Neural progenitor cell (in vitro differentiated cells): ENCODE results near the gene FCMR.

Experiments
- EZH2 ChIP-seq: fragments of 200-600 bp; sonication (generic); IDR thresholded peaks from 2 replicates; pipeline ENCODE4 v1.6.1; 2017; ENCODE audit warnings: antibody characterized with exemption, mild to moderate bottlenecking, moderate library complexity
- EZH2phosphoT487 ChIP-seq: fragments of 200-600 bp; sonication (generic); IDR thresholded peaks from 2 replicates; pipeline ENCODE4 v1.6.1; 2017; ENCODE audit warnings: antibody characterized with exemption
- TF ChIP-seq, protein P1 (sequence below): fragments of 200-600 bp; sonication (generic); IDR thresholded peaks from 2 replicates; pipeline ENCODE4 v1.5.1; 2017; ENCODE audit warnings: antibody characterized with exemption, mild to moderate bottlenecking

DNA sequence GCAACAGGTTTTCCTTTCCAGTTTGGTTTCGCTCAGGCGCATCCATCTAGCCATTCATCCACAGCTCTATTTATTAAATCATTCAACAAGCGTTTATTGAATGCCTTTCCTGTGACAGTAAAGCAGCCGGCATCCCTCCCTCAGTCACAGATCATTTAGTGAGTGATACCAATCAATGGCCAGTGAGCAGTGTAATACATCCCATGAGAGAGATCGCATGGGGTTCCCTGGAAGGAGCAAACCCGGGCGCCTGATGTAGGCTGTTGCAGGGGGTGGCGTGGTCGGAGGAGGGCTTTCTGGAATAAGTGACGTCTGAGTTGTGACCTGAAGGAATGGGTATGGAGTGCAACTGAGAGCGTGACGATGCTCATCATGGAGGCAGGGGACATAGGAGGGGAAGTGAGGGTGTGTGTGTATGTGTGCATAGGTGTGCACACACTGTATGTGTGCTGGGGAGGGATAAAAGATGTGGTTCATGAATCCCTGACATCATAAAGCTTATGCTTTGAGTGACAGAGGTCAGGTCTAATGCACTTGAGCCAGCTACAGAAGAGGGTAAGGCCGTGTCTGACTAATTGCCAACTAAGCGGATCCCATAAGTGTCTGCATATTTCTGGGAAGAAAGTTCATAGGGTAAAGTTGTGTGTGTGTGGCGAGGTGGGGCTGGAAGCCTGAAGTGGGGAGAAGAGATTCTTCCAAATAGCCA is 6.6 kb downstream of the FCMR start:
- TF ChIP-seq, protein P1, sequence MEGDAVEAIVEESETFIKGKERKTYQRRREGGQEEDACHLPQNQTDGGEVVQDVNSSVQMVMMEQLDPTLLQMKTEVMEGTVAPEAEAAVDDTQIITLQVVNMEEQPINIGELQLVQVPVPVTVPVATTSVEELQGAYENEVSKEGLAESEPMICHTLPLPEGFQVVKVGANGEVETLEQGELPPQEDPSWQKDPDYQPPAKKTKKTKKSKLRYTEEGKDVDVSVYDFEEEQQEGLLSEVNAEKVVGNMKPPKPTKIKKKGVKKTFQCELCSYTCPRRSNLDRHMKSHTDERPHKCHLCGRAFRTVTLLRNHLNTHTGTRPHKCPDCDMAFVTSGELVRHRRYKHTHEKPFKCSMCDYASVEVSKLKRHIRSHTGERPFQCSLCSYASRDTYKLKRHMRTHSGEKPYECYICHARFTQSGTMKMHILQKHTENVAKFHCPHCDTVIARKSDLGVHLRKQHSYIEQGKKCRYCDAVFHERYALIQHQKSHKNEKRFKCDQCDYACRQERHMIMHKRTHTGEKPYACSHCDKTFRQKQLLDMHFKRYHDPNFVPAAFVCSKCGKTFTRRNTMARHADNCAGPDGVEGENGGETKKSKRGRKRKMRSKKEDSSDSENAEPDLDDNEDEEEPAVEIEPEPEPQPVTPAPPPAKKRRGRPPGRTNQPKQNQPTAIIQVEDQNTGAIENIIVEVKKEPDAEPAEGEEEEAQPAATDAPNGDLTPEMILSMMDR, result no peak
- TF ChIP-seq EZH2 (no peak), EZH2phosphoT487 (no peak)
